Neural cell (in vitro differentiated cells): ENCODE measurements around the gene RNF157. TPM values are rescaled to one million over a fixed set of nuclear protein-coding genes. Genes with fewer than 3 reads are reported as not detected.

Experiments
- H2AFZ ChIP-seq: fragments of 200-600, 300-800 bp; sonication (generic), shearing (Covaris generic); 2 replicates; pipeline ENCODE4 v1.6.0; 2014; ENCODE audit warnings: low read depth, mild to moderate bottlenecking, antibody characterized with exemption, low read length, moderate library complexity
- H3F3A ChIP-seq: fragments of 200-600 bp; shearing (Covaris generic); 2 replicates; pipeline ENCODE4 v1.6.1; 2016; ENCODE audit warnings: mild to moderate bottlenecking, moderate library complexity, mixed read lengths, antibody characterized with exemption, low read length; ENCODE audit not compliant: insufficient read depth, poor library complexity, severe bottlenecking
- H3K27ac ChIP-seq: fragments of 200-600, 300-800 bp; sonication (generic), shearing (Covaris generic); 2 replicates; pipeline ENCODE4 v1.5.1; 2014; ENCODE audit warnings: mild to moderate bottlenecking, low read length, moderate library complexity
- H3K27me3 ChIP-seq: fragments of 300-800, 200-600 bp; sonication (generic), shearing (Covaris generic); 2 replicates; pipeline ENCODE4 v1.6.0; 2014; ENCODE audit warnings: mild to moderate bottlenecking, low read depth, low read length, moderate library complexity; ENCODE audit not compliant: insufficient read depth
- H3K36me3 ChIP-seq: fragments of 300-800, 200-600 bp; sonication (generic), shearing (Covaris generic); 2 replicates; pipeline ENCODE4 v1.5.1; 2014; ENCODE audit warnings: mild to moderate bottlenecking, antibody characterized with exemption, low read length, moderate library complexity; ENCODE audit not compliant: insufficient read depth
- H3K4me2 ChIP-seq: fragments of 300-800, 200-600 bp; sonication (generic), shearing (Covaris generic); 2 replicates; pipeline ENCODE4 v1.6.0; 2014; ENCODE audit warnings: mild to moderate bottlenecking, low read length
- H3K4me3 ChIP-seq: fragments of 300-800, 200-600 bp; sonication (generic), shearing (Covaris generic); 2 replicates; pipeline ENCODE4 v1.5.1; 2014; ENCODE audit warnings: mild to moderate bottlenecking, low read length, moderate library complexity
- H3K79me2 ChIP-seq: fragments of 200-600 bp; shearing (Covaris generic); replicated peaks from 2 replicates; pipeline ENCODE4 v1.6.0; 2014; ENCODE audit warnings: mild to moderate bottlenecking, low read length, moderate library complexity; ENCODE audit not compliant: insufficient read depth
- H3K9ac ChIP-seq: fragments of 300-800, 200-600 bp; sonication (generic), shearing (Covaris generic); 2 replicates; pipeline ENCODE4 v1.6.1; 2016; ENCODE audit warnings: mild to moderate bottlenecking, low read length, mixed read lengths
- H3K9me2 ChIP-seq: fragments of 200-600 bp; shearing (Covaris generic); 2 replicates; pipeline ENCODE4 v1.6.1; 2016; ENCODE audit warnings: mild to moderate bottlenecking, low read length, mixed read lengths; ENCODE audit not compliant: insufficient read depth
- H3K9me3 ChIP-seq: fragments of 200-600, 300-800 bp; sonication (generic), shearing (Covaris generic); 2 replicates; pipeline ENCODE4 v1.6.1; 2016; ENCODE audit warnings: mild to moderate bottlenecking, mixed run types, low read length, moderate library complexity, mixed read lengths
- H4K20me1 ChIP-seq: fragments of 200-600 bp; shearing (Covaris generic); 2 replicates; pipeline ENCODE4 v1.6.1; 2016; ENCODE audit warnings: mild to moderate bottlenecking, mixed run types; ENCODE audit not compliant: insufficient read depth
- CTCF ChIP-seq: fragments of 450-650 bp; IDR thresholded peaks from 2 replicates; pipeline ENCODE4 v1.5.1; 2014; ENCODE audit warnings: antibody characterized with exemption, mild to moderate bottlenecking, moderate library complexity; ENCODE audit not compliant: poor library complexity, severe bottlenecking
- EZH2 ChIP-seq: fragments of 200-600, 300-800 bp; shearing (Covaris generic), sonication (generic); IDR thresholded peaks from 2 replicates; pipeline ENCODE4 v1.6.1; 2014; ENCODE audit warnings: antibody characterized with exemption, low read length, borderline replicate concordance, mild to moderate bottlenecking; ENCODE audit not compliant: insufficient read depth, poor library complexity, severe bottlenecking
- MXI1 ChIP-seq: fragments of 450-650 bp; conservative IDR thresholded peaks from 2 replicates; pipeline ENCODE4 v1.6.1; 2014; ENCODE audit warnings: antibody characterized with exemption, mild to moderate bottlenecking; ENCODE audit not compliant: poor library complexity, severe bottlenecking
- POLR2AphosphoS5 ChIP-seq: IDR thresholded peaks from 2 replicates; pipeline ENCODE4 v1.6.1; 2012
- RAD21 ChIP-seq: fragments of 450-650 bp; conservative IDR thresholded peaks from 2 replicates; pipeline ENCODE4 v1.6.1; 2014; ENCODE audit warnings: antibody characterized with exemption, mild to moderate bottlenecking, moderate library complexity
- SMC3 ChIP-seq: fragments of 450-650 bp; conservative IDR thresholded peaks from 2 replicates; pipeline ENCODE4 v1.6.1; 2014; ENCODE audit warnings: antibody characterized with exemption, mild to moderate bottlenecking, moderate library complexity; ENCODE audit not compliant: poor library complexity
- TAF1 ChIP-seq: IDR thresholded peaks from 2 replicates; pipeline ENCODE4 v1.6.1; 2012; ENCODE audit warnings: low read depth
- polyA plus RNA-seq: library from polyadenylated mRNA; depleted of rRNA; stranded (reverse); fragments of >200 nt; gene quantifications from 2 replicates; pipeline ENCODE4 v1.2.3, GENCODE V29; 2014

The RNF157 gene
- polyA plus RNA-seq, 1 donor from 2014 or later, result 15.9 TPM

- H2AFZ ChIP-seq, result no peak overlapping the region
- H3F3A ChIP-seq, result no peaks in the 10 kb centered on the region
- H3K36me3 ChIP-seq, result no peaks in the 10 kb centered on the region
- H3K9ac ChIP-seq, result no peak overlapping the region
- no peak overlapping the region for H3K4me3 ChIP-seq
- H3K79me2 ChIP-seq, result peaks cover 2% of the 10 kb centered on the region
- no peak overlapping the region for H3K4me2 ChIP-seq
- TF ChIP-seq EZH2 (no peak), CTCF (no peak), MXI1 (no peak), RAD21 (no peak), POLR2AphosphoS5 (no peak), TAF1 (no peak), SMC3 (no peak)
- H3K27me3 ChIP-seq, result no peaks in the 10 kb centered on the region
- no peaks in the 10 kb centered on the region for H4K20me1 ChIP-seq
- H3K9me3 ChIP-seq, result no peaks in the 10 kb centered on the region
- no peaks in the 10 kb centered on the region for H3K9me2 ChIP-seq
- no peak overlapping the region for H3K27ac ChIP-seq
These were observed 3.8 kb upstream of the RNF157 start for GRCh38 chr17:76243826-76244679.

- no peak for TF ChIP-seq EZH2
- no peak for TF ChIP-seq CTCF
- no peak overlapping the region for H3K4me2 ChIP-seq
- H2AFZ ChIP-seq, result no peak overlapping the region
- H3F3A ChIP-seq, result no peaks in the 10 kb centered on the region
- H3K27ac ChIP-seq, result no peak overlapping the region
- peaks cover 17% of the 10 kb centered on the region for H3K79me2 ChIP-seq
- H3K9me2 ChIP-seq, result no peaks in the 10 kb centered on the region
- H3K27me3 ChIP-seq, result no peaks in the 10 kb centered on the region
- H3K4me3 ChIP-seq, result no peak overlapping the region
- H3K9ac ChIP-seq, result no peak overlapping the region
- H3K9me3 ChIP-seq, result no peaks in the 10 kb centered on the region
- H3K36me3 ChIP-seq, result no peaks in the 10 kb centered on the region
- no peaks in the 10 kb centered on the region for H4K20me1 ChIP-seq
These were observed 1.5 kb upstream of the RNF157 start for GRCh38 chr17:76241691-76242255.

- Histone ChIP-seq H3K4me2 (peak overlapping the region; percentile 84), H3K36me3 (no peaks in the 10 kb centered on the region), H3K79me2 (peaks cover 20% of the 10 kb centered on the region), H3K27ac (no peak overlapping the region), H3K27me3 (no peaks in the 10 kb centered on the region), H3K9ac (peak overlapping the region; percentile 63), H3F3A (no peaks in the 10 kb centered on the region), H4K20me1 (no peaks in the 10 kb centered on the region), H3K9me3 (no peaks in the 10 kb centered on the region), H2AFZ (no peak overlapping the region), H3K9me2 (no peaks in the 10 kb centered on the region), H3K4me3 (peak overlapping the region; percentile 85)
- TF ChIP-seq SMC3 (no peak), MXI1 (no peak), POLR2AphosphoS5 (no peak), CTCF (no peak)
These were observed 878 bp upstream of the RNF157 start for GRCh38 chr17:76241204-76241538.
